Loucy (cell line): Measurements from ENCODE around the gene CPA2.

Experiments used
- H2AFZ ChIP-seq: fragments of 200-600 bp; sonication (generic); 2 replicates; pipeline ENCODE4 v1.6.0; 2016; ENCODE audit warnings: antibody characterized with exemption, mild to moderate bottlenecking, low read length, moderate library complexity
- H3F3A ChIP-seq: fragments of 200-600 bp; 2 replicates; pipeline ENCODE4 v1.6.0; 2016; ENCODE audit warnings: antibody characterized with exemption, low read depth, mild to moderate bottlenecking
- H3K27me3 ChIP-seq: fragments of 200-600 bp; sonication (generic); 2 replicates; pipeline ENCODE4 v1.6.1; 2014; ENCODE audit warnings: low read length, mild to moderate bottlenecking; ENCODE audit not compliant: insufficient read depth, poor library complexity, severe bottlenecking
- H3K36me3 ChIP-seq: fragments of 200-600 bp; sonication (generic); 2 replicates; pipeline ENCODE4 v1.6.1; 2016; ENCODE audit warnings: low read length; ENCODE audit not compliant: insufficient read depth
- H3K4me1 ChIP-seq: fragments of 200-600 bp; sonication (generic); 2 replicates; pipeline ENCODE4 v1.5.1; 2014; ENCODE audit warnings: low read length, mild to moderate bottlenecking; ENCODE audit not compliant: insufficient read depth, poor library complexity, severe bottlenecking
- H3K4me2 ChIP-seq: fragments of 200-600 bp; sonication (generic); 2 replicates; pipeline ENCODE4 v1.6.0; 2014; ENCODE audit warnings: antibody characterized with exemption, low read length, low read depth, mild to moderate bottlenecking; ENCODE audit not compliant: poor library complexity, severe bottlenecking
- H3K4me3 ChIP-seq: fragments of 200-600 bp; sonication (generic); 2 replicates; pipeline ENCODE4 v1.5.1; 2014; ENCODE audit warnings: low read length, mild to moderate bottlenecking, mixed read lengths; ENCODE audit not compliant: poor library complexity, severe bottlenecking
- H3K79me2 ChIP-seq: fragments of 200-600 bp; sonication (generic); 2 replicates; pipeline ENCODE4 v1.6.1; 2014; ENCODE audit warnings: low read length; ENCODE audit not compliant: insufficient read depth
- H3K9ac ChIP-seq: fragments of 200-600 bp; sonication (generic); 2 replicates; pipeline ENCODE4 v1.6.0; 2014; ENCODE audit warnings: mild to moderate bottlenecking, low read depth, low read length, moderate library complexity; ENCODE audit not compliant: poor library complexity, severe bottlenecking
- H3K9me2 ChIP-seq: fragments of 200-600 bp; sonication (generic); replicated peaks from 2 replicates; pipeline ENCODE4 v1.6.1; 2016; ENCODE audit warnings: low read depth, low read length, mixed read lengths
- H3K9me3 ChIP-seq: fragments of 200-600 bp; sonication (generic); 2 replicates; pipeline ENCODE4 v1.6.1; 2014; ENCODE audit warnings: mild to moderate bottlenecking, antibody characterized with exemption, low read length, low read depth; ENCODE audit not compliant: insufficient read depth
- H4K20me1 ChIP-seq: fragments of 200-600 bp; sonication (generic); 2 replicates; pipeline ENCODE4 v1.6.0; 2014; ENCODE audit warnings: antibody characterized with exemption, low read length, mild to moderate bottlenecking; ENCODE audit not compliant: insufficient read depth, poor library complexity, severe bottlenecking
- CTCF ChIP-seq: fragments of 200-600 bp; sonication (generic); conservative IDR thresholded peaks from 2 replicates; pipeline ENCODE4 v1.5.1; 2014; ENCODE audit warnings: mild to moderate bottlenecking, antibody characterized with exemption, low read length
- EZH2phosphoT487 ChIP-seq: fragments of 200-600 bp; IDR thresholded peaks from 2 replicates; pipeline ENCODE4 v1.6.1; 2018; ENCODE audit warnings: antibody characterized with exemption, mild to moderate bottlenecking, moderate library complexity, borderline replicate concordance

CPA2 gene

GRCh38 chr7:130272381-130273080 lies 5.9 kb downstream of the CPA2 start:
- H3K27me3 ChIP-seq = no peaks in the 10 kb centered on the region
- no peaks in the 10 kb centered on the region for H3K9me3 ChIP-seq
- H3K79me2 ChIP-seq = no peaks in the 10 kb centered on the region
- no peak for TF ChIP-seq EZH2phosphoT487
- no peak for TF ChIP-seq CTCF
- H3K36me3 ChIP-seq = no peaks in the 10 kb centered on the region
- peak overlapping the region; percentile 56 for H3K4me3 ChIP-seq
- H2AFZ ChIP-seq = peak overlapping the region; percentile 84
- H3F3A ChIP-seq = no peaks in the 10 kb centered on the region
- peak overlapping the region; percentile 67 for H3K9ac ChIP-seq
- peak overlapping the region; percentile 68 for H3K4me2 ChIP-seq
- peaks cover 46% of the 10 kb centered on the region for H3K4me1 ChIP-seq
- H3K9me2 ChIP-seq = no peaks in the 10 kb centered on the region
- no peaks in the 10 kb centered on the region for H4K20me1 ChIP-seq

- H3K4me2 ChIP-seq = peak overlapping the region; percentile 68
- H3K27me3 ChIP-seq = no peaks in the 10 kb centered on the region
- no peaks in the 10 kb centered on the region for H3K9me2 ChIP-seq
- H3K4me1 ChIP-seq = peaks cover 41% of the 10 kb centered on the region
- H2AFZ ChIP-seq = peak overlapping the region; percentile 84
- TF ChIP-seq EZH2phosphoT487 (no peak), CTCF (no peak)
- no peaks in the 10 kb centered on the region for H3F3A ChIP-seq
- H3K9ac ChIP-seq = peak overlapping the region; percentile 67
- no peaks in the 10 kb centered on the region for H3K9me3 ChIP-seq
- H3K4me3 ChIP-seq = peak overlapping the region; percentile 56
- no peaks in the 10 kb centered on the region for H3K36me3 ChIP-seq
- no peaks in the 10 kb centered on the region for H4K20me1 ChIP-seq
- H3K79me2 ChIP-seq = no peaks in the 10 kb centered on the region
Observed at GRCh38 chr7:130273081-130273932, 6.6 kb downstream of the CPA2 start.

- no peaks in the 10 kb centered on the region for H4K20me1 ChIP-seq
- H2AFZ ChIP-seq = peak overlapping the region; percentile 84; the same call in 1 of the 2 replicates
- no peaks in the 10 kb centered on the region for H3K9me3 ChIP-seq
- H3K4me1 ChIP-seq = peaks cover 35% of the 10 kb centered on the region
- no peaks in the 10 kb centered on the region for H3K27me3 ChIP-seq
- peak overlapping the region; percentile 56 for H3K4me3 ChIP-seq
- H3K79me2 ChIP-seq = no peaks in the 10 kb centered on the region
- TF ChIP-seq EZH2phosphoT487 (no peak), CTCF (no peak)
- H3K9ac ChIP-seq = peak overlapping the region; percentile 67
- H3K4me2 ChIP-seq = peak overlapping the region; percentile 68
- H3K9me2 ChIP-seq = no peaks in the 10 kb centered on the region
- H3F3A ChIP-seq = no peaks in the 10 kb centered on the region
- no peaks in the 10 kb centered on the region for H3K36me3 ChIP-seq
Observed at GRCh38 chr7:130273933-130274255, 7.2 kb downstream of the CPA2 start.
